ENCODE results near the gene SLC27A3. TPM values are rescaled to one million over a fixed set of nuclear protein-coding genes. Genes with fewer than 3 reads are reported as not detected.

Gene SLC27A3
- total and polyA plus RNA-seq, 2 donors (not counting 3 experiments of a cell fraction or from before 2014, with no cell fraction given) = 26.6 to 34.3 TPM

DNA sequence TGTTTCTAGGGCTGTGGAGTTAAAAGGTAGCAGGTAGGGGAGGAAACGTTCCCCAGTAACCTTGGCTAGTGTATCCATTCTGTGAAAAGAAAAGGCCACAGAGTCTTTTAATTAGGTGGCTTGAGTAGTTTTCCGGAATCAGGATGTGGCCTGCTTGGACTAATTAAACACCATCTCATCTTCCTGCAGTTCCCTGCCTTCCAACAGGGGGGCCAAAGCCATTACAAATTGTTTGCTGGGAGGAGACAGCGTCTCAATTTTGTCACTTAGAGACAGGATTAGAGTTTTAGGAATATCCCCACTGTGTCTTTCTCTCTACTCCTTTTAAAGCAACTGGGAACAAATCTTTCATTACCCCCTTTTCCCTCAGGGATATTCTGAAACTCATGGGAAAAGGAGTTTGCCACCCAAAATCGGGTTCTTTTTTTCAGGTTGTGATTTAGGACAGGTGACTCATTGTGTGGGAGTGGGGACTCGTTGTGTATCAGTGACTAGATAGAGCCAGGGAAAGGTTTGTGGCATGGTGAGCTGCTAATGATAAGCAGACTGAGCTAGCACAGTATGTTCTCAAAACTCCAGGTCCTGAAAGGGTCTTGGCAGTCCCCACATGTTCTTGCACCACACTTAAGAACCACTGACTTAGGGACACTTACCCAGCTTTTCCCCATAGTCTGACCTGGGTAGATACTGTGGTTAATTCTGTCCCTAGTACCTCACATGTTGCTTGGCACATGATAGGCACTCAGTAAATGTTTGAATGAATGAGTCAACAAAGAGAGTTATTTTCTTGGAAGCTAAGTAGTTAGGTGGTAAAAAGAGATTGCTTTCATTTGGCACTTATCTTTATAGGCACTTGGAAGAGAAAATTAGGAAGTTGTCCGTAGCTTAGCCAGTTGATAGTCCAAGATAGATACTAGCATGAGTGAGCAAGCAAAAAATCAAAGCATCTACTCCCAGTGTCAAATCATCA is 24.9 kb upstream of the SLC27A3 start:
- TF ChIP-seq EZH2 (IDR thresholded peaks at IDR 0.05; ENCODE audit: borderline replicate concordance, low read depth, low read length, severe bottlenecking) = no peak
- TF ChIP-seq, protein P1, sequence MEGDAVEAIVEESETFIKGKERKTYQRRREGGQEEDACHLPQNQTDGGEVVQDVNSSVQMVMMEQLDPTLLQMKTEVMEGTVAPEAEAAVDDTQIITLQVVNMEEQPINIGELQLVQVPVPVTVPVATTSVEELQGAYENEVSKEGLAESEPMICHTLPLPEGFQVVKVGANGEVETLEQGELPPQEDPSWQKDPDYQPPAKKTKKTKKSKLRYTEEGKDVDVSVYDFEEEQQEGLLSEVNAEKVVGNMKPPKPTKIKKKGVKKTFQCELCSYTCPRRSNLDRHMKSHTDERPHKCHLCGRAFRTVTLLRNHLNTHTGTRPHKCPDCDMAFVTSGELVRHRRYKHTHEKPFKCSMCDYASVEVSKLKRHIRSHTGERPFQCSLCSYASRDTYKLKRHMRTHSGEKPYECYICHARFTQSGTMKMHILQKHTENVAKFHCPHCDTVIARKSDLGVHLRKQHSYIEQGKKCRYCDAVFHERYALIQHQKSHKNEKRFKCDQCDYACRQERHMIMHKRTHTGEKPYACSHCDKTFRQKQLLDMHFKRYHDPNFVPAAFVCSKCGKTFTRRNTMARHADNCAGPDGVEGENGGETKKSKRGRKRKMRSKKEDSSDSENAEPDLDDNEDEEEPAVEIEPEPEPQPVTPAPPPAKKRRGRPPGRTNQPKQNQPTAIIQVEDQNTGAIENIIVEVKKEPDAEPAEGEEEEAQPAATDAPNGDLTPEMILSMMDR (IDR thresholded peaks at IDR 0.05; ENCODE audit: extremely low read depth in 1 of 2, insufficient read depth in 1 of 2, low read depth in 1 of 2, low read length in 2 of 2) = peak; percentile 12 to 31
- peak; percentile 67 for FAIRE-seq
- no peaks in the 10 kb centered on the region for H3K9me3 ChIP-seq (replicated peaks; ENCODE audit: control insufficient read depth, insufficient read depth, low read length)
- dilution Hi-C loops (cut with MboI; ENCODE audit: extremely low pct_ligation_motif_present, low sequenced_read_pairs) = no loop called here
- intact Hi-C loops (cut with micrococcal nuclease) = no loop called here
- peak; percentile 32 for DNase-seq (ENCODE audit: low read depth, low spot score)
- H4K20me1 ChIP-seq (replicated peaks; ENCODE audit: control insufficient read depth, extremely low read depth, insufficient read depth, low read length) = no peaks in the 10 kb centered on the region
- ChIA-PET CTCF (interaction anchor here (0.6 to 5.0 kb wide), 10 partner anchors 14 to 240 kb away, joined by 3 to 29 read pairs (median 6); partner anchors contain the start of genes INTS3 and NPR1), POLR2A (interaction anchor here (0.7 kb wide), 1 partner anchor 21 kb away, joined by 4 read pairs; no protein-coding TSS in a partner anchor)
- H3K4me2 ChIP-seq (ENCODE audit: insufficient read depth, low read length) = peak overlapping the region; percentile 27
- no peaks in the 10 kb centered on the region for H3K79me2 ChIP-seq (ENCODE audit: control insufficient read depth, insufficient read depth, low read length)
- peak overlapping the region; percentile 36 for H3K27ac ChIP-seq (ENCODE audit: insufficient read depth, low read depth, low read length)
- no peak overlapping the region for H3K4me3 ChIP-seq (replicated peaks in 1 of 3; ENCODE audit: insufficient read depth in 1 of 3, low read depth in 1 of 3, low read length in 3 of 3)
- no peaks in the 10 kb centered on the region for H3K27me3 ChIP-seq (ENCODE audit: control insufficient read depth in 2 of 2, insufficient read depth in 2 of 2, low read length in 2 of 2)
- peaks cover 17 to 21% of the 10 kb centered on the region in 2 experiments for H3K36me3 ChIP-seq (ENCODE audit: control insufficient read depth in 2 of 2, extremely low read depth in 1 of 2, insufficient read depth in 2 of 2, low read length in 2 of 2)
- H2AFZ ChIP-seq (ENCODE audit: low read depth, low read length) = peak overlapping the region; percentile 8
- peaks cover 37% of the 10 kb centered on the region for H3K4me1 ChIP-seq (ENCODE audit: control insufficient read depth, extremely low read depth, insufficient read depth, low read length)
- no peaks in the 10 kb centered on the region for H3K9me1 ChIP-seq (replicated peaks; ENCODE audit: control insufficient read depth, extremely low read depth, insufficient read depth, low read length)
- no TSS peak for BruUV-seq (replicated peaks)
- peak overlapping the region; percentile 23 for H3K9ac ChIP-seq (replicated peaks; ENCODE audit: extremely low read depth, insufficient read depth, low read length)
